Mesenchymal stem cell (in vitro differentiated cells and primary cell): ENCODE data around the gene MARF1.
A peak's percentile ranks its signal among the peaks of the same experiment; 100 is the strongest.

ENCODE experiments used
- DNase-seq: peaks from one replicate; pipeline ENCODE4 v3.0.0-alpha.2; 2013
- H2AFZ ChIP-seq: one replicate; pipeline ENCODE4 v1.6.1; 2013; ENCODE audit warnings: low read depth, mild to moderate bottlenecking, control low read depth, inconsistent platforms, low read length, moderate library complexity
- H2AK5ac ChIP-seq: 2 replicates; pipeline ENCODE4 v1.6.1; 2013; ENCODE audit warnings: low read length, moderate library complexity, mild to moderate bottlenecking, inconsistent platforms; ENCODE audit not compliant: severe bottlenecking
- H2BK120ac ChIP-seq: one replicate; pipeline ENCODE4 v1.6.1; 2013; ENCODE audit warnings: low read depth, mild to moderate bottlenecking, inconsistent platforms, low read length, moderate library complexity
- H2BK12ac ChIP-seq, 2 experiments: one replicate each; pipeline ENCODE4 v1.6.1; 2013; ENCODE audit warnings: inconsistent platforms in 2 of 2, low read length in 2 of 2, mild to moderate bottlenecking in 2 of 2, moderate library complexity in 2 of 2, control low read depth in 1 of 2
- H2BK15ac ChIP-seq: one replicate; pipeline ENCODE4 v1.6.1; 2013; ENCODE audit warnings: mild to moderate bottlenecking, low read depth, inconsistent platforms; ENCODE audit not compliant: poor library complexity, severe bottlenecking
- H2BK5ac ChIP-seq: 2 replicates; pipeline ENCODE4 v1.6.1; 2013; ENCODE audit warnings: low read depth, mild to moderate bottlenecking, low read length, control low read depth, inconsistent platforms; ENCODE audit not compliant: poor library complexity, severe bottlenecking
- H3K14ac ChIP-seq, 2 experiments: one replicate each; pipeline ENCODE4 v1.6.1; 2013; ENCODE audit warnings: inconsistent platforms in 2 of 2, low read length in 2 of 2, control low read depth in 1 of 2, mild to moderate bottlenecking in 1 of 2, moderate library complexity in 1 of 2
- H3K18ac ChIP-seq, 2 experiments: one replicate each; pipeline ENCODE4 v1.6.1; 2013; ENCODE audit warnings: inconsistent platforms in 2 of 2, low read length in 2 of 2, control low read depth in 1 of 2, low read depth in 1 of 2, mild to moderate bottlenecking in 1 of 2
- H3K23ac ChIP-seq, 2 experiments: one replicate each; pipeline ENCODE4 v1.6.1; 2013; ENCODE audit warnings: inconsistent platforms in 2 of 2, low read length in 2 of 2, mild to moderate bottlenecking in 2 of 2, moderate library complexity in 2 of 2, control low read depth in 1 of 2
- H3K27ac ChIP-seq: 2 replicates; pipeline ENCODE4 v1.5.1; 2013; ENCODE audit warnings: mild to moderate bottlenecking, moderate library complexity, low read length, control low read depth, inconsistent platforms; ENCODE audit not compliant: poor library complexity, severe bottlenecking
- H3K27me3 ChIP-seq, 2 experiments: 2 replicates each; pipeline versions ENCODE4 v1.6.1 to v1.7.0; 2013; ENCODE audit warnings: low read length in 2 of 2, mild to moderate bottlenecking in 2 of 2, moderate library complexity in 2 of 2, control low read depth in 1 of 2, inconsistent platforms in 1 of 2; ENCODE audit not compliant: control insufficient read depth in 1 of 2, insufficient read depth in 1 of 2
- H3K36me3 ChIP-seq, 2 experiments: 2 replicates each; pipeline versions ENCODE4 v1.6.1 to v1.7.0; 2013; ENCODE audit warnings: low read length in 2 of 2, control low read depth in 1 of 2, inconsistent platforms in 1 of 2, low read depth in 1 of 2, mild to moderate bottlenecking in 1 of 2; ENCODE audit not compliant: insufficient read depth in 2 of 2, control insufficient read depth in 1 of 2
- H3K4ac ChIP-seq, 2 experiments: one replicate each; pipeline ENCODE4 v1.6.1; 2013; ENCODE audit warnings: inconsistent platforms in 2 of 2, low read length in 2 of 2, mild to moderate bottlenecking in 2 of 2, moderate library complexity in 2 of 2, control low read depth in 1 of 2, low read depth in 1 of 2
- H3K4me1 ChIP-seq: 2 replicates; pipeline ENCODE4 v1.6.1; 2013; ENCODE audit warnings: low read depth, low read length, control low read depth; ENCODE audit not compliant: control insufficient read depth, insufficient read depth
- H3K4me2 ChIP-seq: 2 replicates; pipeline ENCODE4 v1.6.1; 2013; ENCODE audit warnings: low read length, mild to moderate bottlenecking, inconsistent platforms; ENCODE audit not compliant: poor library complexity, severe bottlenecking
- H3K4me3 ChIP-seq, 2 experiments: 2 replicates each; pipeline versions ENCODE4 v1.5.1 to v1.7.0; 2013; ENCODE audit warnings: low read length in 2 of 2, mild to moderate bottlenecking in 2 of 2, control low read depth in 1 of 2, low read depth in 1 of 2; ENCODE audit not compliant: insufficient read depth in 1 of 2
- H3K79me1 ChIP-seq: replicated peaks from 2 replicates; pipeline ENCODE4 v1.6.1; 2013; ENCODE audit warnings: mild to moderate bottlenecking, control low read depth, low read length, inconsistent platforms; ENCODE audit not compliant: poor library complexity, severe bottlenecking
- H3K9ac ChIP-seq: 2 replicates; pipeline ENCODE4 v1.7.0; 2013; ENCODE audit warnings: mild to moderate bottlenecking, low read length, moderate library complexity
- H3K9me3 ChIP-seq: 2 replicates; pipeline ENCODE4 v1.7.0; 2013; ENCODE audit warnings: mild to moderate bottlenecking, low read length; ENCODE audit not compliant: control insufficient read depth
- H4K8ac ChIP-seq: one replicate; pipeline ENCODE4 v1.6.1; 2013; ENCODE audit warnings: inconsistent platforms, mild to moderate bottlenecking, low read length, moderate library complexity
- H4K91ac ChIP-seq: one replicate; pipeline ENCODE4 v1.6.1; 2013; ENCODE audit warnings: mild to moderate bottlenecking, low read length, inconsistent platforms
- WGBS: methylation state at CpG from one replicate; pipeline ENCODE4 v1.1.7; 2013; ENCODE audit warnings: mixed read lengths; 5-methylcytosine and 5-hydroxymethylcytosine counted together

MARF1 gene

DNA sequence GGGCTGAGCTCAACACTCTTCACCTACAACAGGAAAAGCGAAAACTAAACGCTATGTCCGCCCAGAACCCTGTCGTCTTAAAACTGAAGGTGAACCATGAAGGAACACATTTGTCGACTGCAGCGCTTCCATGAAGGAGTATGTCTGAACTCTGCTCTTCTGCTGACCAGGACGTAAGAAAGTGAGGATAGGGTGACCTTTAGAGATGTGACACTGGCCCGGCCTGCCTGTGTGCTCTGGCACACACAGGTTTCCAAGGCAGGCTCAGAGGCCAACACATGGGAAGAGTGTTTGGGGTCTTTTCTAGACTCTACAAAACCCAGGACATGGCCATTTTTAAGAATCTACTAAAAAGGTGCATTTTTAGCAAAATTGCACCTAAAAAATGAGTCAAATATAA, 21.1 kb downstream of the MARF1 start:
- DNase-seq: no peak
- Histone ChIP-seq H3K9me3 (no peaks in the 10 kb centered on the region), H2AK5ac (no peak overlapping the region), H3K4me1 (peaks cover 5% of the 10 kb centered on the region), H3K79me1 (peaks cover 10% of the 10 kb centered on the region), H3K4me3 (no peak overlapping the region), H2BK120ac (no peak overlapping the region), H2BK15ac (no peak overlapping the region), H3K9ac (no peak overlapping the region), H3K27me3 (no peaks in the 10 kb centered on the region), H3K36me3 (peaks cover 51 to 91% of the 10 kb centered on the region in 2 experiments), H2BK12ac (no peak overlapping the region), H3K23ac (no peak overlapping the region), H3K27ac (no peak overlapping the region), H2AFZ (no peak overlapping the region), H4K8ac (no peak overlapping the region), H3K4me2 (no peak overlapping the region), H4K91ac (no peak overlapping the region), H3K18ac (no peak overlapping the region), H3K4ac (no peak overlapping the region), H2BK5ac (no peak overlapping the region), H3K14ac (no peak overlapping the region)
- 100% methylated on average over 8 of the region's 8 CpGs for WGBS

DNA sequence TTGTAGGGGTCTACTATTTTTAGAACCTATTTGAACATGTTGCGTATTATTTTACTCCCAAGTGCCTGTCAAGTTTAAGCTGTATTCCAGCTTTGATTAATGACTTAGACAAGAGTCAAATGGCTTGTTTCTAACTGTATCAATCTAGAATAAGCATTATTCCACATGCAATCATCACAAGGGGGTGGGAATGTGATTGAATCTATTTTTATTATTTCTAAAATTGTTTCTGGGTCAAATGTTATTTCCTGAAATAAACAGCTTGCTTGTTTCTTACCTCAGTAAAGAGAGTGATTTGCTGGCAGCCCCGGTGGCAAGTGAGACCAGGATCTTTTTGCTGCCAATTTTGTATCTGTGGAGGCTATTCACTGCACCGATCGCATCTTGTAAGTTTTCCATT, 21.5 kb downstream of the MARF1 start:
- no peak overlapping the region for H3K4me2 ChIP-seq
- H3K27me3 ChIP-seq: no peaks in the 10 kb centered on the region
- H3K23ac ChIP-seq: no peak overlapping the region
- DNase-seq: no peak
- H3K9me3 ChIP-seq: no peaks in the 10 kb centered on the region
- 98% methylated on average over 3 of the region's 4 CpGs for WGBS
- H3K36me3 ChIP-seq: peaks cover 54 to 95% of the 10 kb centered on the region in 2 experiments
- no peak overlapping the region for H2AFZ ChIP-seq
- no peak overlapping the region for H4K8ac ChIP-seq
- H3K4me1 ChIP-seq: peaks cover 5% of the 10 kb centered on the region
- no peak overlapping the region for H3K9ac ChIP-seq
- H2BK120ac ChIP-seq: no peak overlapping the region
- no peak overlapping the region for H2BK12ac ChIP-seq
- no peak overlapping the region for H2BK5ac ChIP-seq
- peaks cover 10% of the 10 kb centered on the region for H3K79me1 ChIP-seq
- no peak overlapping the region for H2BK15ac ChIP-seq
- no peak overlapping the region for H3K4me3 ChIP-seq
- no peak overlapping the region for H3K18ac ChIP-seq
- H4K91ac ChIP-seq: no peak overlapping the region
- H3K14ac ChIP-seq: no peak overlapping the region
- H3K27ac ChIP-seq: no peak overlapping the region
- H3K4ac ChIP-seq: no peak overlapping the region
- H2AK5ac ChIP-seq: no peak overlapping the region

DNA sequence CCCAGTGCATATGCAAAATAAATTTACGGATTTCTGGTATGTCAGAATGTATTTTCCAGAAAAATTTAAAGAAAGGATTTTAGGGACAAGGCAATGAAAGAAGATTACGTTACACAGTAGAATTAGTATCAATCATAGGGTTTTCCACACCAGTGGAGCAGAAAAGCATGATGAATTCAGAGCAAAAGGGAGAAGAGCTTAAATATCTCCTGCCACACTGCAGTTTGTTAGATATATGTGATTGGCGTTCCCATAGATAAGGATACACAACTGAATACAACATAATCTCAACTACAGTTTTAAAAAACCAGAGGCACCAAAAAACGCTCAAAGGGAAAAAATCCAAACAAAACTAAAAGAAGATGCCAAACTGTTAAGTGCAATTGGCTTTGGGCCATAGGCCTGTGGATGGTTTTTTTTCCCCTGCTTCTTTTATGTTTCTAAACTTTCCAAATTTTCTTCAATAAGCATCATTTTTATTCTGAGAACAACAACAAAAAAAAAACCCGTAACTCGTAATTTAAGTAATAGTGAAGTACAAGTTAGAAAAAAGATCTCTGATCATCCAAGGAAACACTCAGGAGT, 22.3 kb downstream of the MARF1 start:
- Histone ChIP-seq H2BK12ac (no peak overlapping the region), H4K91ac (no peak overlapping the region), H3K23ac (no peak overlapping the region), H2BK15ac (no peak overlapping the region), H3K4me3 (no peak overlapping the region), H2BK5ac (no peak overlapping the region), H3K14ac (no peak overlapping the region), H3K4me2 (no peak overlapping the region), H3K9ac (no peak overlapping the region), H2AK5ac (no peak overlapping the region), H3K4me1 (peaks cover 6% of the 10 kb centered on the region), H4K8ac (no peak overlapping the region), H3K9me3 (no peaks in the 10 kb centered on the region), H3K27ac (no peak overlapping the region), H3K79me1 (peaks cover 7% of the 10 kb centered on the region), H3K4ac (no peak overlapping the region), H2BK120ac (no peak overlapping the region), H3K36me3 (peaks cover 59 to 97% of the 10 kb centered on the region in 2 experiments), H3K18ac (no peak overlapping the region), H3K27me3 (no peaks in the 10 kb centered on the region), H2AFZ (no peak overlapping the region)
- no peak for DNase-seq
- 85% methylated on average over 3 of the region's 6 CpGs for WGBS

DNA sequence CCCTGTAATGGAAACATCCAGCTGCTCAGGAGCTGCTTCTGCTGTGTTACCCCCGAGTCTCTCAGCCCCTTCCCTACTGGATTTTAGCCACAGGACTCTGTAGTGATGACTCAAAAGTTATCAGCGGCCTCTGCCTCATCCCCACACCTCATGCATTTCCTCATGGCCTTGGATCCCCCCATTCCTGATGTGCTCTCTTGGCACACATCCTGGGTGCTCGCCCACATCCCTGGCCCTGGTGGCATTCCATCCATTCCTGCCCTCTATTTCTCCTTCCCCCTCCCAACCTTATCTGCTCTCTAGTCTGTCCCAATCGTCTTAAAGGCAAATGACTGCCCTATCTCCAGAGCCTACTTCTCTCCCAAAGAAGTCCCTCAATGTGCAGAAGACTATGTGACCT, 24.6 kb downstream of the MARF1 start:
- no peak overlapping the region for H3K4me3 ChIP-seq
- H4K91ac ChIP-seq: no peak overlapping the region
- H3K23ac ChIP-seq: no peak overlapping the region
- WGBS: 96% methylated on average over 4 of the region's 4 CpGs
- no peak overlapping the region for H2BK5ac ChIP-seq
- no peak overlapping the region for H3K18ac ChIP-seq
- H4K8ac ChIP-seq: no peak overlapping the region
- no peak overlapping the region for H3K27ac ChIP-seq
- H2BK12ac ChIP-seq: no peak overlapping the region
- H2BK15ac ChIP-seq: no peak overlapping the region
- no peak overlapping the region for H3K9ac ChIP-seq
- no peak overlapping the region for H3K14ac ChIP-seq
- H3K4me2 ChIP-seq: peak overlapping the region; percentile 10
- no peak overlapping the region for H2AK5ac ChIP-seq
- DNase-seq: no peak
- H3K4me1 ChIP-seq: peaks cover 8% of the 10 kb centered on the region
- no peaks in the 10 kb centered on the region for H3K27me3 ChIP-seq
- H3K79me1 ChIP-seq: peaks cover 4% of the 10 kb centered on the region
- H2AFZ ChIP-seq: no peak overlapping the region
- H2BK120ac ChIP-seq: no peak overlapping the region
- no peak overlapping the region for H3K4ac ChIP-seq
- H3K36me3 ChIP-seq: peaks cover 52 to 90% of the 10 kb centered on the region in 2 experiments
- H3K9me3 ChIP-seq: no peaks in the 10 kb centered on the region
